Endothelial cell of umbilical vein (primary cell): Measurements from ENCODE around the gene KIRREL1. TPM values are rescaled to one million over a fixed set of nuclear protein-coding genes. Genes with fewer than 3 reads are reported as not detected.

ENCODE experiments used
- BruUV-seq: library from RNA; stranded (reverse); fragments of 400-500 nt; replicated peaks from 2 replicates; lab custom pipeline; 2021; lab: Mats Ljungman, UMichigan
- CTCF ChIA-PET: fragments of 300-600, 350-600 bp; sonication (Branson Sonifier 250); formaldehyde crosslinking; loops from one replicate; lab custom pipeline; 2021; ENCODE audit warnings: antibody characterized with exemption, inconsistent platforms; lab: Charles Lee
- POLR2A ChIA-PET: fragments of 300-600, 350-600 bp; sonication (Branson Sonifier 250); formaldehyde crosslinking; loops from one replicate; lab custom pipeline; 2021; ENCODE audit warnings: antibody characterized with exemption, inconsistent platforms; lab: Charles Lee
- DNase-seq: peaks from one replicate; pipeline ENCODE4 v3.0.0-alpha.2; 2011; ENCODE audit warnings: low read depth, low spot score
- FAIRE-seq: peaks from 2 replicates; lab custom pipeline; 2011; peaks lifted over from hg19 to GRCh38; lab: Jason Lieb, UNC
- H2AFZ ChIP-seq: 2 replicates; pipeline ENCODE4 v1.6.0; 2012; ENCODE audit warnings: low read depth, low read length, control low read depth, inconsistent platforms
- H3K27ac ChIP-seq: 2 replicates; pipeline ENCODE4 v1.5.1; 2011; ENCODE audit warnings: low read depth, mild to moderate bottlenecking, control low read depth, low read length, moderate library complexity; ENCODE audit not compliant: insufficient read depth
- H3K27me3 ChIP-seq, 2 experiments: 2 replicates each; pipeline versions ENCODE4 v1.6.0 to v1.6.1; 2011; ENCODE audit warnings: low read length in 2 of 2, mixed read lengths in 1 of 2; ENCODE audit not compliant: control insufficient read depth in 2 of 2, insufficient read depth in 2 of 2
- H3K36me3 ChIP-seq, 2 experiments: 2 replicates in 1 of 2; 3 replicates in 1 of 2; pipeline ENCODE4 v1.5.1; 2011; ENCODE audit warnings: low read length in 2 of 2, mild to moderate bottlenecking in 1 of 2, moderate library complexity in 1 of 2; ENCODE audit not compliant: control insufficient read depth in 2 of 2, insufficient read depth in 2 of 2; ENCODE audit errors: extremely low read depth in 1 of 2
- H3K4me1 ChIP-seq: 3 replicates; pipeline ENCODE4 v1.5.1; 2011; ENCODE audit warnings: mild to moderate bottlenecking, low read length; ENCODE audit not compliant: control insufficient read depth, insufficient read depth; ENCODE audit errors: extremely low read depth
- H3K4me2 ChIP-seq: 2 replicates; pipeline ENCODE4 v1.6.1; 2011; ENCODE audit warnings: low read length, control low read depth, mixed read lengths; ENCODE audit not compliant: insufficient read depth
- H3K4me3 ChIP-seq, 3 experiments: fragments of 200-600 bp in 1 of 3; sonication (generic), shearing (Covaris generic) in 1 of 3; replicated peaks in 1 of 3; 2 replicates each; pipeline ENCODE4 v1.5.1; 2011 to 2016; ENCODE audit warnings: control low read depth in 3 of 3, low read length in 3 of 3, mild to moderate bottlenecking in 2 of 3, inconsistent platforms in 1 of 3, low read depth in 1 of 3, moderate library complexity in 1 of 3; ENCODE audit not compliant: insufficient read depth in 1 of 3
- H3K79me2 ChIP-seq: 2 replicates; pipeline ENCODE4 v1.6.0; 2012; ENCODE audit warnings: low read length, inconsistent platforms; ENCODE audit not compliant: control insufficient read depth, insufficient read depth
- H3K9ac ChIP-seq: replicated peaks from 2 replicates; pipeline ENCODE3; 2011; ENCODE audit warnings: low read length, control low read depth; ENCODE audit not compliant: insufficient read depth; ENCODE audit errors: extremely low read depth
- H3K9me1 ChIP-seq: replicated peaks from 3 replicates; pipeline ENCODE4 v1.6.0; 2011; ENCODE audit warnings: mild to moderate bottlenecking, low read length; ENCODE audit not compliant: control insufficient read depth, insufficient read depth; ENCODE audit errors: extremely low read depth
- H3K9me3 ChIP-seq: replicated peaks from 2 replicates; pipeline ENCODE4 v1.5.1; 2012; ENCODE audit warnings: low read length, inconsistent platforms; ENCODE audit not compliant: control insufficient read depth, insufficient read depth
- H4K20me1 ChIP-seq: replicated peaks from 2 replicates; pipeline ENCODE3; 2011; ENCODE audit warnings: mild to moderate bottlenecking, low read length; ENCODE audit not compliant: control insufficient read depth, insufficient read depth; ENCODE audit errors: extremely low read depth
- CTCF ChIP-seq, 2 donors: IDR thresholded peaks; 1 replicate in 1 of 2; 2 replicates in 1 of 2; pipeline ENCODE4 v1.5.1; 2011; ENCODE audit warnings: low read length in 2 of 2, mild to moderate bottlenecking in 2 of 2, moderate library complexity in 2 of 2, control low read depth in 1 of 2, inconsistent platforms in 1 of 2, low read depth in 1 of 2; ENCODE audit not compliant: insufficient read depth in 1 of 2; ENCODE audit errors: extremely low read depth in 1 of 2
- EZH2 ChIP-seq: IDR thresholded peaks from 2 replicates; pipeline ENCODE4 v1.6.1; 2012; ENCODE audit warnings: borderline replicate concordance, low read depth, mild to moderate bottlenecking, moderate library complexity, low read length, inconsistent platforms; ENCODE audit not compliant: severe bottlenecking
- FOS ChIP-seq: IDR thresholded peaks from 2 replicates; pipeline ENCODE4 v1.6.1; 2011; ENCODE audit warnings: mild to moderate bottlenecking, low read length, moderate library complexity, borderline replicate concordance; ENCODE audit not compliant: insufficient read depth
- GATA2 ChIP-seq: IDR thresholded peaks from 2 replicates; pipeline ENCODE4 v1.7.0; 2011; ENCODE audit warnings: low read depth, mild to moderate bottlenecking, moderate library complexity, mixed read lengths, low read length; ENCODE audit not compliant: insufficient read length, insufficient read depth
- JUN ChIP-seq: IDR thresholded peaks from 2 replicates; pipeline ENCODE4 v1.6.1; 2011; ENCODE audit warnings: borderline replicate concordance, low read depth; ENCODE audit not compliant: insufficient read length, insufficient read depth
- MAX ChIP-seq: IDR thresholded peaks from 2 replicates; pipeline ENCODE4 v1.6.1; 2011; ENCODE audit not compliant: insufficient read depth, insufficient read length
- MYC ChIP-seq: IDR thresholded peaks from one replicate; pipeline ENCODE4 v1.6.1; 2011; ENCODE audit warnings: mild to moderate bottlenecking, low read depth, low read length
- POLR2A ChIP-seq: IDR thresholded peaks from 2 replicates; pipeline ENCODE4 v1.6.1; 2012; ENCODE audit warnings: low read depth, mild to moderate bottlenecking, control low read depth, low read length
- dilution Hi-C: fragments of 300-500 bp; cut with MboI; formaldehyde crosslinking; loops from one replicate; pipeline ENCODE4 v1.15.0; 2019; ENCODE audit warnings: low sequenced_read_pairs; ENCODE audit not compliant: extremely low pct_ligation_motif_present
- intact Hi-C: fragments of 100-400 bp; cut with micrococcal nuclease; formaldehyde crosslinking; loops from one replicate; pipeline ENCODE4 v1.10.0; 2022
- polyA plus RNA-seq, 4 experiments: library from polyadenylated mRNA; depleted of rRNA in 3 of 4; stranded (reverse) in 3 of 4; unstranded in 1 of 4; fragments of >200 nt; gene quantifications; 2 replicates each; pipeline versions ENCODE4 v1.2.1 to v1.2.3, GENCODE V29; 2011 to 2012; ENCODE audit warnings: missing spikeins in 1 of 4
- total RNA-seq: library from RNA; stranded (reverse); gene quantifications from 2 replicates; pipeline ENCODE4 v1.2.3, GENCODE V29; 2021

KIRREL1 gene
- total and polyA plus RNA-seq, 2 donors (not counting 3 experiments of a cell fraction or from before 2014, with no cell fraction given), result 35.6 to 57.6 TPM

- Histone ChIP-seq H3K79me2 (no peaks in the 10 kb centered on the region), H4K20me1 (no peaks in the 10 kb centered on the region), H2AFZ (no peak overlapping the region), H3K9me3 (no peaks in the 10 kb centered on the region), H3K27me3 (peaks cover 26 to 37% of the 10 kb centered on the region in 2 experiments), H3K9me1 (no peaks in the 10 kb centered on the region), H3K4me1 (peaks cover 12% of the 10 kb centered on the region), H3K36me3 (no peaks in the 10 kb centered on the region), H3K27ac (no peak overlapping the region), H3K4me2 (no peak overlapping the region), H3K4me3 (no peak overlapping the region), H3K9ac (no peak overlapping the region)
- FAIRE-seq (no peak), DNase-seq (no peak)
- intact Hi-C loops (no loop called here), dilution Hi-C loops (no loop called here)
- ChIA-PET POLR2A (no interaction called here), CTCF (interaction anchor here (0.9 to 5.9 kb wide), 7 partner anchors 9 to 113 kb away, joined by 4 to 44 read pairs (median 12); no protein-coding TSS in a partner anchor)
- TF ChIP-seq CTCF (IDR thresholded peaks at IDR 0.05; ENCODE audit: extremely low read depth in 1 of 2, insufficient read depth in 1 of 2, low read depth in 1 of 2, low read length in 2 of 2) (no peak), POLR2A (no peak), MAX (no peak), FOS (no peak), EZH2 (no peak), GATA2 (no peak), MYC (no peak), JUN (no peak)
- no TSS peak for BruUV-seq
These were observed 111.4 kb downstream of the KIRREL1 start for GRCh38 chr1:158104891-158105290.
